ENCODE data around the gene ARL10.
A peak's percentile ranks its signal among the peaks of the same experiment; 100 is the strongest.

The ARL10 gene

GRCh38 chr5:176413255-176413565 lies 47.9 kb downstream of the ARL10 start:
- DNase-seq = no peak

- no peak for DNase-seq
These were observed 48.5 kb downstream of the ARL10 start for GRCh38 chr5:176413709-176414191.

GRCh38 chr5:176414704-176415103 lies 49.4 kb downstream of the ARL10 start:
- no peak for DNase-seq

- no peak for DNase-seq
These were observed 50.1 kb downstream of the ARL10 start for GRCh38 chr5:176415240-176415951.

GRCh38 chr5:176415952-176416924 lies 51.0 kb downstream of the ARL10 start, which contains the start of gene CLTB:
Gene CLTB, minus strand, starts transcription at chr5:176416539. Its CDS starts 176 bp downstream, at chr5:176416363.
- peak; percentile 40 for DNase-seq

GRCh38 chr5:176416965-176417364 lies 51.7 kb downstream of the ARL10 start:
- DNase-seq = no peak

GRCh38 chr5:176418251-176418650 lies 53.0 kb downstream of the ARL10 start:
- no peak for DNase-seq

GRCh38 chr5:176420086-176420485 lies 54.8 kb downstream of the ARL10 start:
- no peak for DNase-seq

GRCh38 chr5:176420972-176421544 lies 55.8 kb downstream of the ARL10 start:
- DNase-seq = no peak

GRCh38 chr5:176424181-176424580 lies 58.9 kb downstream of the ARL10 start:
- DNase-seq = no peak

- no peak for DNase-seq
These were observed 59.9 kb downstream of the ARL10 start for GRCh38 chr5:176425138-176425537.

- no peak for DNase-seq
These were observed 60.5 kb downstream of the ARL10 start for GRCh38 chr5:176425791-176426190.

GRCh38 chr5:176426876-176427275 lies 61.6 kb downstream of the ARL10 start:
- no peak for DNase-seq

- DNase-seq = no peak
These were observed 62.7 kb downstream of the ARL10 start for GRCh38 chr5:176427971-176428370.

GRCh38 chr5:176429972-176430371 lies 64.7 kb downstream of the ARL10 start:
- DNase-seq = no peak
